ENCODE results near the gene ZNF865. TPM values are rescaled to one million over a fixed set of nuclear protein-coding genes. Genes with fewer than 3 reads are reported as not detected.

The ZNF865 gene
- total RNA-seq, 1 donor from 2014 or later: 21.4 TPM

GRCh38 chr19:55643887-55644176, 38.4 kb downstream of the ZNF865 start:
- Mint-ChIP-seq H3K4me3 (peak overlapping the region; percentile 93), H3K36me3 (peaks cover 3% of the 10 kb centered on the region), H3K4me1 (peaks cover 42% of the 10 kb centered on the region), H3K27me3 (ENCODE audit: low read depth) (no peaks in the 10 kb centered on the region), H3K9me3 (no peaks in the 10 kb centered on the region), H3K27ac (peak overlapping the region; percentile 96)
- TF ChIP-seq, protein P1, sequence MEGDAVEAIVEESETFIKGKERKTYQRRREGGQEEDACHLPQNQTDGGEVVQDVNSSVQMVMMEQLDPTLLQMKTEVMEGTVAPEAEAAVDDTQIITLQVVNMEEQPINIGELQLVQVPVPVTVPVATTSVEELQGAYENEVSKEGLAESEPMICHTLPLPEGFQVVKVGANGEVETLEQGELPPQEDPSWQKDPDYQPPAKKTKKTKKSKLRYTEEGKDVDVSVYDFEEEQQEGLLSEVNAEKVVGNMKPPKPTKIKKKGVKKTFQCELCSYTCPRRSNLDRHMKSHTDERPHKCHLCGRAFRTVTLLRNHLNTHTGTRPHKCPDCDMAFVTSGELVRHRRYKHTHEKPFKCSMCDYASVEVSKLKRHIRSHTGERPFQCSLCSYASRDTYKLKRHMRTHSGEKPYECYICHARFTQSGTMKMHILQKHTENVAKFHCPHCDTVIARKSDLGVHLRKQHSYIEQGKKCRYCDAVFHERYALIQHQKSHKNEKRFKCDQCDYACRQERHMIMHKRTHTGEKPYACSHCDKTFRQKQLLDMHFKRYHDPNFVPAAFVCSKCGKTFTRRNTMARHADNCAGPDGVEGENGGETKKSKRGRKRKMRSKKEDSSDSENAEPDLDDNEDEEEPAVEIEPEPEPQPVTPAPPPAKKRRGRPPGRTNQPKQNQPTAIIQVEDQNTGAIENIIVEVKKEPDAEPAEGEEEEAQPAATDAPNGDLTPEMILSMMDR (IDR thresholded peaks at IDR 0.05; ENCODE audit: unreplicated experiment): no peak
- no peak for DNase-seq (ENCODE audit: low spot score in 2 of 2, unreplicated experiment in 2 of 2)

DNA sequence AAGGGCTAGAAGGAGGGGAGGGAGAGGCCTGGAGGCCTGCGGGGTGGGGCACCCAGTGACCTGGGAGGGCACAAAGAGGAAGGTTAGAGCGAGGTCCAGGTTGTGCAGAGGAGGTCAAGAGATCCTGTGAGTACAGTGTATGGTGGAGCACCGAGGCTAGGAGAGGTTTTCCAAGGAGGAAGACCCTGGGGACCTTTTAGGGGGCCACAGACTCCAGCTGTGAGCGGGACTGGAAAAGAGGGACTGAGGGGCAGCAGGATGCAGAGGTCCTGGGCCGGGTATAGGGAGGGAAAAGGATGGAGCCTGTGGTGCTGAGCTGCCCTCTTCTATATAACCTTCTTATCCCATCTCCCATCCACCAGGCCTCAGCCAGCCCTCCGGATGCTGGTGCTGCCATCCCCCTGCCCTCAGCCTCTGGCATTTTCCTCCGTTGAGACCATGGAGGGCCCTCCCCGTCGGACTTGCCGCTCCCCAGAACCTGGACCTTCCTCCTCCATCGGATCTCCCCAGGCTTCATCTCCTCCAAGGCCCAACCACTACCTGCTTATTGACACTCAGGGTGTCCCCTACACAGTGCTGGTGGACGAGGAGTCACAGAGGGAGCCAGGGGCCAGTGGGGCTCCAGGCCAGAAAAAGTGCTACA, 38.9 kb downstream of the ZNF865 start:
- H3K4me3 Mint-ChIP-seq: peak overlapping the region; percentile 93
- no peaks in the 10 kb centered on the region for H3K9me3 Mint-ChIP-seq
- H3K4me1 Mint-ChIP-seq: peaks cover 44% of the 10 kb centered on the region
- H3K27me3 Mint-ChIP-seq (ENCODE audit: low read depth): no peaks in the 10 kb centered on the region
- DNase-seq (ENCODE audit: low spot score in 2 of 2, unreplicated experiment in 2 of 2): no peak
- peak overlapping the region; percentile 96 for H3K27ac Mint-ChIP-seq
- H3K36me3 Mint-ChIP-seq: no peaks in the 10 kb centered on the region
- TF ChIP-seq, protein P1 (IDR thresholded peaks at IDR 0.05; ENCODE audit: unreplicated experiment): no peak

DNA sequence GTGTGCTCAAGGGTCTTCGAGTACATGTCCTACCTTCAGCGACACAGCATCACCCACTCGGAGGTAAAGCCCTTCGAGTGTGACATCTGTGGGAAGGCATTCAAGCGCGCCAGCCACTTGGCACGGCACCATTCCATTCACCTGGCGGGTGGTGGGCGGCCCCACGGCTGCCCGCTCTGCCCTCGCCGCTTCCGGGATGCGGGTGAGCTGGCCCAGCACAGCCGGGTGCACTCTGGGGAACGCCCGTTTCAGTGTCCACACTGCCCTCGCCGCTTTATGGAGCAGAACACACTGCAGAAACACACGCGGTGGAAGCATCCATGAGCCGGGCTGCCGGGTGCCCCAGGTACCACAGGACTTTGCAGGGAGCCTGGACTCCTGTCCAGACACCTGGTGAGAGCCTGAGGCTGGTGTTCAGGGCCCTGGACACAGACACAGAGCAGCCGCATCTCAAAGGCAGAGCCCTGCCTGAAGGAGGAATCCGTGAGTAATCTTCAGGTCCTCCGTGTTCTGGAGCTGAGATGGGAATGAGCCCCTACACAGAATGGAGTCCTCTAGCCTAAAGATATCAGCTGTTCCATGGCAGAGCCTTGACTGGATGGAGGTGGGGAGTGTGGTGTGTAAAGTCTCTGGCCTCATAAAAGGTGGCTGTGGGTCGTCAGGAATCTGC, 39.5 kb downstream of the ZNF865 start:
- Mint-ChIP-seq H3K27me3 (ENCODE audit: low read depth) (no peaks in the 10 kb centered on the region), H3K4me1 (peaks cover 50% of the 10 kb centered on the region), H3K9me3 (no peaks in the 10 kb centered on the region), H3K36me3 (peaks cover under 1% of the 10 kb centered on the region), H3K4me3 (peak overlapping the region; percentile 93), H3K27ac (peak overlapping the region; percentile 96)
- DNase-seq (ENCODE audit: low spot score in 2 of 2, unreplicated experiment in 2 of 2): no peak
- TF ChIP-seq, protein P1 (IDR thresholded peaks at IDR 0.05; ENCODE audit: unreplicated experiment): no peak

- Mint-ChIP-seq H3K27me3 (ENCODE audit: low read depth) (no peaks in the 10 kb centered on the region), H3K9me3 (no peaks in the 10 kb centered on the region), H3K27ac (peak overlapping the region; percentile 56), H3K4me3 (peak overlapping the region; percentile 55), H3K4me1 (peaks cover 52% of the 10 kb centered on the region), H3K36me3 (peaks cover 5% of the 10 kb centered on the region)
- TF ChIP-seq, protein P1 (IDR thresholded peaks at IDR 0.05; ENCODE audit: unreplicated experiment): no peak
- no peak for DNase-seq (ENCODE audit: low spot score in 2 of 2, unreplicated experiment in 2 of 2)
Measured at GRCh38 chr19:55645512-55645881, 40.0 kb downstream of the ZNF865 start.

DNA sequence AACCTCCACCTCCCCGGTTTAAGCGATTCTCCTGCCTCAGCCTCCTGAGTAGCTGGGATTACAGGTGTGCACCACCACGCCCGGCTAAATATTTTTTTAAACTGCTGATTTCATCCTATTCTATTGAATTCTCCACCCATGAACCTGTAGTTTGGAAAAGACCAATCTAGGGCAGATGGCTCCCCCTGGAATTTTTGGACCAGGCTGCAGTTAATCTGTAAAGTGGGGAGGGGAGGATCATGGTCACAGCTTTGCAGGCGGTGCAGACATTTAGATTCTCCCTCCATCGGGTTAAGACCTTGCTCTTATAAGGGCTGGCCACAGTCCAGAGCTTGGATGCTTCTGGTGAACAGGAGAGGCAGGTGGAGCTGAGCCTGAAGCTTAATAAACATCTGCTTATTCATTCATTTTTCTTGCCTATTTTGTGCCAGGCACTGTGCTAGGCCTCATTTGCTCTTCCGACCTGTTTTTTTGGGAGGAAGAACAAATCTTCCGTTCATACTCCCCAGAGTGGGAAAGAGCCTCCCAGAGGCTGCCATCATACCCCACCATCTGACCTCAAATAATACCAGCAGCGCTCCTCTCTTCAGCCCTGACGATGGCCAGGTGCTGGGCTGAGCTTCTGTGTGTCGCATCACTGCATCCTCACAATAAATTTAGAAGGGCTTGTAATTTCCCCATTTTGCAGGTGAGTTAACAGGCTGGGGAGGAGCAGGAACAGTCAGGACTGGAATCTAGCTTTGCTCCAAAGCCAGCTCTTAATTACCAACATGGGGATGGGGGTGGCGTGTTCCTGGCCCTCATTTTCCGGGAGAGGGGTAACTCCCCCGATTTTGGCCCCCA, 41.7 kb downstream of the ZNF865 start:
- peaks cover 6% of the 10 kb centered on the region for H3K36me3 Mint-ChIP-seq
- H3K4me1 Mint-ChIP-seq: peaks cover 46% of the 10 kb centered on the region
- DNase-seq (ENCODE audit: low spot score in 2 of 2, unreplicated experiment in 2 of 2): no peak
- peak overlapping the region; percentile 95 for H3K27ac Mint-ChIP-seq
- H3K9me3 Mint-ChIP-seq: no peaks in the 10 kb centered on the region
- no peaks in the 10 kb centered on the region for H3K27me3 Mint-ChIP-seq (ENCODE audit: low read depth)
- peak overlapping the region; percentile 88 for H3K4me3 Mint-ChIP-seq
- TF ChIP-seq, protein P1 (IDR thresholded peaks at IDR 0.05; ENCODE audit: unreplicated experiment): no peak
